GM19328 (cell line): ENCODE data around the gene CYP4F22.
"Not testable (repeated sequence)": the region's sequence is repeated elsewhere in the genome, so short reads cannot be mapped to it uniquely, and the experiment has no call there.

Source experiments
- ATAC-seq: cut with Tn5 transposase; IDR thresholded peaks from one replicate; pipeline ENCODE4 v1.9.1; 2021; ENCODE audit warnings: mild to moderate bottlenecking, moderate library complexity; ENCODE audit not compliant: unreplicated experiment

Gene CYP4F22

DNA sequence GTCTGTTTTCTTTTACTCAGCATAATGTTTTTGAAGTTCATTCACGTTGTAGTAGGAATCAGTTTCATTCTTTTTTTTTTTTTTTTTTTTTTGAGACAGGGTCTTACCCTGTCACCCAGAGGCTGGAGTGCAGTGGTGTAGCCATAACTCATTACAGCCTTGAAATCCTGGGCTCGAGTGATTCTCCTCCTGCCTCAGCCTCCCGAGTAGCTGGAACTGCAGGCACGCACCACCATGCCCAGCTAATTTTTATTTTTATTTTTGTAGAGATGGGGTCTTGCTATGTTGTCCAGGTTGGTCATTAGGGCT is 25.2 kb downstream of the CYP4F22 start:
- not testable (repeated sequence) for ATAC-seq

DNA sequence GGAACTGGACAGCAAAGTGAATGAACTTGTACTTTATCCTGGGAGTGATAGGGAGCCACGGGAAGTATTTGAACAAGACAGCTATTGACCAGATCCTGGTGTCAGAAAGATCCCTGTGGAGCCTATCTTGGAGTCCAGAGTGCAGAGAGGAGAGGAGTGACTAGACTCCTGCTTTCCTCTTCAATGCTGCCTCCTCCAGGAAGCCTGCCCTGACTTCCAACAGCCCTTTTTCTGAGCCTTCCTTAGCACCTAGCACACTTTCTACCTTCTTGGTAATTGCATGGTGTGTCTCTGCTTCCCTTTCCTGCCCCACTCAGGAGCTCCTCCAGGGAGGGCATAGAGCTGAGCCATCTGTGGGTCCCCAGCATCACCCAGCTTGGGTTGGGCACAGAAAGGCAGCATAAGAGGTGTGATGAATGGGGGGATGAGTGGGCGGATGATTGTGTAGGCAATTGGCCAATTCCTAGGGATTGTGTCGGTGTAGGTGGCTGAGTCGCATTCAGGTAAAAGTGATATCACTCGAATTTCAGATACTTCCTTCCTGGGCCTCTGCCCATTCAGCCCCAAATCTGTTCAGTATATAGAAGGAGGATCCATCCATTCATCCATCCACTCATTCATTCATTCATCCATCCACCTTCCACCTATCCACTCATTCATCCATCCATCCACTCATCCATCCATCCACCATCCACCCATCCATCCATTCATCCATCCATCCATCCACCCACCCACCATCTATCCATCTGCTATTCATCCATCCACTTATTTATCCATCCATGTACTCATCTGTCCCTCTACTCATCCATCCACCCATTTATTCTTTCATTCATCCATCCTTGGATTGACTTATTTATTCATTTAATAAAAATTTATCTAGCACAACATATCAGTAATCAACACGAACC is 26.9 kb downstream of the CYP4F22 start:
- no peak for ATAC-seq

GRCh38 chr19:15536350-15536749 is 28.0 kb downstream of the CYP4F22 start:
- no peak for ATAC-seq

DNA sequence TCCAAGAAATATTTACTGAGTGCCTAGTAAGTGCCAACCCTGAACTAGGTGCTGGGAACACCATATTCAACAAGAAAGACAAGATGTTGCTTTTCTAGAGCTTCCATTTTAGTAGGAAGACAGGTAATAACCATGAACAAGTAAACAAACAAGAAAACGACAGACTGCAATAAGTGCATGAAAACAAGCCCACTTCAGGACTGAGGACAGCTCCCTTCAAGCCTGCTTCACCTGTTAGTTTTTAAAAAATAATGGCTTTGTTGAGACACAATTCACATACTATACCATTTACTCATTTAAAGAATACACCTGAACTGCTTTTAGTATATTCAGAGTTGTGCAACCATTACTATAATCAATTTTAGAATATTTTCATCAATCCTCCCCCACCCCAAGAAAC is 30.4 kb downstream of the CYP4F22 start:
- no peak for ATAC-seq

DNA sequence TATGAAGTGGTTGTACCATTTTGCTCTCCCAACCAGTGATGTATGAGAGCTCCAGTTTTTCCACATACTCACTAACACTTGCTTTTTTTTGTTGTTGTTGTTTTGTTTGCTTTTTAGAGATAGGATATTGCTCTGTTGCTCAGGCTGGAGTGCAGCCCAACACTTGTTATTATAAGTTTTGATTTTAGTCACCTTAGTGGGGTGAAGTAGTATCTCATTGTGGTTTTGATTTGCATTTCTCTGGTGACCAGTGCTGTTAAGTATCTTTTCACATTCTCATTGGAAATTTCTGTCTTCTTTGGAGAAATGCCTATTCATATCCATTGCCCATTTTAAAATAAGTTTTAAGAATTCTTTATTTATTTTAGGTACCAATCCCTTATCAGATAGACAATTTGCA is 31.3 kb downstream of the CYP4F22 start:
- ATAC-seq: no peak

DNA sequence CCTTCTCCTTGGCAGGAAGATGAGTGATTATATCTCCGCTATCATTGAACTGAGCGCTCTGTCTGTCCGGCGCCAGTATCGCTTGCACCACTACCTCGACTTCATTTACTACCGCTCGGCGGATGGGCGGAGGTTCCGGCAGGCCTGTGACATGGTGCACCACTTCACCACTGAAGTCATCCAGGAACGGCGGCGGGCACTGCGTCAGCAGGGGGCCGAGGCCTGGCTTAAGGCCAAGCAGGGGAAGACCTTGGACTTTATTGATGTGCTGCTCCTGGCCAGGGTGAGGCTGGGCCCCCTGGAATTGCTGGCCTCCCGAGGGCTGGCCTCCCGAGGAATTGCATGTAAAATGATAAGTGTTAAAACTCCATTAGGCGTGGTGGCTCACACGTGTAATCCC is 32.1 kb downstream of the CYP4F22 start:
- ATAC-seq: no peak

DNA sequence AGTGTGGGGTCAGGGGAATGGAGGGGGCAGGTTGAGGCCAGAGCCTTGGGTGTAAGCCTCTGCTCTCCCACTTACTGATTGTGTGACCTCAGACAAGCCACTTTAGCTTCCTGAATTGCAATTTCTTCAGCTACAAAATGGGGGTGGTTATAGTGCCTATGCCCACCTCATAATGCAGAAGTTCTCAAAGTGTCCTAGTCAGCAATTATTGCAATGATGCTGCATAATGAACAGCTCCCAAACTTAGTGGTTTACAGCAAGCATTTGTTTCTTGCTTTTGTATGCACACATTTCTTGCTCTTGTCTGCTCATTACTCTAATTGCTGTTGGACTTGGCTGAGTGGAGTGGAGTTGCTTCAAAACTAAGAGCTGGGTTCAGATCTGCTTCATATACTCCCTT is 36.0 kb downstream of the CYP4F22 start:
- no peak for ATAC-seq

DNA sequence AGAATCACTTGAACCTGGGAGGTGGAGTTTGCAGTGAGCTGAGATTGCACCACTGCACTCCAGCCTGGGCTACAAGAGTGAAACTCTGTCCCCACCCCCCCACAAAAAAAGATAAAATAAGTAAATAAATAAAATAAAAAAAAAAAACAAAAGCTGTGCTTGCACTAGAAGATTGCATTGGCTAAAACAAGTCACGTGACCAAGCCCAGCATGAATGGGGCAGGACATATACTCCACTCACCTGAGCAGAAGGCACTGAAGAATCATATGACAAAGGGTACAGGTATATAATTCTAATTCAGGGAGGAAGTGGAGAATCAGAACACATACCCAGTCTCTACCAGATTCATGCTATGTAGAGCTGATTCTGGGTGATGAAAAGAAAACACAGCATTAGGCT is 36.6 kb downstream of the CYP4F22 start:
- no peak for ATAC-seq

DNA sequence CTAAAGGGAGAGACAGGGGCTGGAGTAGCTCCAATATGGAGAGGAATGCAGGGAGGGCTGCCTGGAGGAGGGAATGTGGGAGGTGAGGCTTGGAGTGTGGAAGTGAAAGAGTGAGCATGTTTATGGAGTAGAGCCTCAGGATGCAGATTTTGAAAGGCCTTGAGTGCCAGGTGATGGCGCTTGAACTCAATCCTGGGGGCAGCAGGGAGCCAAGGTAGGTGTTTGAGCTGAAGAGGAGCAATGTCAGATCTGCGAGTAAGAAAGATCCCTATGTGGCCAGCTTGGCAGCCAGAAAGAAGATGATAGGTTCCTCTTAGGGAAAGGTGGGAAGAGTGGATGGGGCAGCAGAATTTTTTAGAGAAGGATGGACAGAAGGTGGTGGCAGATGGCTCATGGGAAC is 40.3 kb downstream of the CYP4F22 start:
- ATAC-seq: no peak

DNA sequence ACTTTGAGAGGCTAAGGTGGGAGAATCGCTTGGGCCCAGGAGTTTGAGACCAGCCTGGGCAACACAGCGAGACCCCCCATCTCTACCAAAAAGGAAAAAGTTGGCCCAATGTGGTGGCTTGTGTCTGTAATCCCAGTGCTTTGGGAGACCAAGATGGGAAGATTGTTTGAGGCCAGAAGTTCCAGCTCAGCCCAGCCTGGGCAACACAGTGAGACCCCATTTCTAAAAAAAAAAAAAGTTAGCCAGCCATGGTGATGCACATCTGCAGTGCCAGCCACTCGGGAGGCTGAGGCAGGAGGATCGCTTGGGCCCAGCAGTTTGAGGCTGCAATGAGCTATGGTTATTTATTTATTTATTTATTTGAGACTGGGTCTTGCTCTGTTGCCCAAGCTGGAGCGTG is 41.3 kb downstream of the CYP4F22 start:
- no peak for ATAC-seq

DNA sequence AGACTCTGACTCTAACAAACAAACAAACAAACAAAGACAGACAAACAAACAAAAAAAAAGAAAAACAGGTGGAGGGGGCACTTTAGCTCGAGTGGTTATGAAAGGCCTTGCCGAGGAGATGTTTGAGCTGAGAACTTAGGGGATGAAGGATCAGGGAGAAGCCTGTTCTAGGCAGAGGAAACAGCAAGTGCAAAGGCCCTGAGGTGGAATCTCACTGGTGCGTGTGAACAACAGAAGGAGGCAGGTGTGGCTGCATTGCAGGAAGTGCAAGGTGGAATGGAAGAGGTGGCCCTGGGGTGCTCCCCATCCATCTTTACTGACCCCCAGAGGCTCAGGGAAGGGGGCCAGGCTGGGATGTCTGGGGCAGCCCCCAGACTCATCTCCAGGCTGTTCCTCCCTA is 41.9 kb downstream of the CYP4F22 start:
- ATAC-seq: no peak

- no peak for ATAC-seq
These were observed 42.6 kb downstream of the CYP4F22 start for GRCh38 chr19:15550929-15551292.

DNA sequence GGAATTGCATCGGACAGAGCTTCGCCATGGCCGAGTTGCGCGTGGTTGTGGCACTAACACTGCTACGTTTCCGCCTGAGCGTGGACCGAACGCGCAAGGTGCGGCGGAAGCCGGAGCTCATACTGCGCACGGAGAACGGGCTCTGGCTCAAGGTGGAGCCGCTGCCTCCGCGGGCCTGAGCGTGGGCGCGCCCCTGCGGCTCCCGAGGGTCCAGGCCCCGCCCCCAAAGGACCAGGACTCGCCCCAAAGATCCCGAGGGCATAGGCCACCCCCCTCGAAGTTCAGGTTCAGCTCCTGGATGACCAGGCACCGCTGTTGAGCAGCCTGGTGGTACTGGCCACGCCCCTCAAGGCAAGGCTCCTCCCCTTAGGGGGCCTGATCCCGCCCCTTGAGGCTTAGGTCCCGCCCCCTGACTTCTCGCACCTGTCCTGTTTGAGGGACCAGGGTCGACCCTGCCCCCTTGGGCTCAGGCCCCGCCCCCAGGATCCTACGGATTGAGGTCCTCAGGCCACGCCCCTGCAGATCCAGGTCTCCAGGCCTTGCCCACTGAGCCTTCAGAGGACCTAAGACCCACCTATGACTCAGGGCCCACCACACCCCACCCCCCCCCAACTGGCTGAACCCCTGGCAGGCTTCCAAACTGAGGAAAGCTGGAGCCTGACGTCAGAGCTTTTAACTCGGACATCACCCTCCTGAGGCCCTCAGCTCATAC is 43.1 kb downstream of the CYP4F22 start:
- ATAC-seq: no peak

DNA sequence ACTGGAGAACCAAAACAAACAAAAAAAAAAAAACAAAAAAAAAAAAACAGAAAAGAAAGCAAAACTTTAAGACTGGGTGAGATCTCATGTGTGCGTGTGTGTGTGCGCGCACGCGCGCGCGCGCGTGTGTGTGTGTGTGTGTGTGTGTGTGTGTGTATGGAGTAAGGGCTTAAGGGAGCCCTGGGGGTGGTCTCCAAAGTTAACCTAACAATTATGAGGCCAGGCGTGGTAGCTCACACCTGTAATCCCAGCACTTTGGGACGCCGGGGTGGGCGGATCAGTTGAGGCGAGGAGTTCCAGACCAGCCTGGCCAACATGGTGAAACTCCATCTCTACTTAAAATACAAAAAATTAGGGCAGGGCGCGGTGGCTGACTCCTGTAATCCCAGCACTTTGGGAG is 46.7 kb downstream of the CYP4F22 start:
- no peak for ATAC-seq

DNA sequence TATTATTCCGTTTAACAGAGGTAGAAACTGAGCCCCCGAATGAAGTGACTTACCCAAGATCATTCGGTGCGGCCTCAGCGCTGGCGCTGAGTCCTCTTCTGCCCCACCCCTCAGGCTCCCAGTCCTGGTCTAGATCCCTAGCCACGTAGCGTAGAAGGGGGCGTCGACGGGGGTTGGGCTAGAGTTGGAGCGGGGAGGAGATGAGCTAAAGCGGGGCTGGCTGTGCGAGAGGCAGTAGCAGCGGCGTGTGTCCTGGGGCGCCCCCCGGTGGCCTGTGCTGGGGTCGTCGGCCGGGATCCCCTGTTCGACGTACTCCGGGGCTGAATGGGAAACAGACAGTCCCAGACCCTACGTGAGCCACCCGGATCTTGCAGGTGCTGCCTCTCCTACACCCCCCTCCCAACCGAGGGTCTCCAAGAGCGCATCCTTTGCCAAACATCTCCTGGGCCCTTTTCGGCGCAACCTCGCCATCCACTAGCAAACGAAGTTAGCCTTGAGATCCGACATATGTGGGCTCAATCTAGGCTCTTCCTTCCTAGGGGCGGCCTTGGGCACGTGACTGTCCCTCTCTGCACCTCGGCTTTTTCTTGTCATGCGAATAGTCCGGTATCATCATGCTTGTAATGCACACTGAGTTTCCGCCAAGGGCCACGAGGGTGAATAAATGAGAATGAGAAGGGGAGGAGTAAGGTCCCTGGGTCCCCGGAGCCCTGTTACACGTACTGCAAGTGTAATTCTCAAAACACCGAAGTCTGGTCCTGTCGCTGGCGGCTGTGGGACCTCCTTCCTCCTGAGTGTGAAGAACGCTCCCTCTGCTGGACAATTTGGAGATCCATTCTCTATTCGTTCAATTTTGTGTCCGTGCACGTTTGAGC is 47.7 kb downstream of the CYP4F22 start:
- no peak for ATAC-seq

DNA sequence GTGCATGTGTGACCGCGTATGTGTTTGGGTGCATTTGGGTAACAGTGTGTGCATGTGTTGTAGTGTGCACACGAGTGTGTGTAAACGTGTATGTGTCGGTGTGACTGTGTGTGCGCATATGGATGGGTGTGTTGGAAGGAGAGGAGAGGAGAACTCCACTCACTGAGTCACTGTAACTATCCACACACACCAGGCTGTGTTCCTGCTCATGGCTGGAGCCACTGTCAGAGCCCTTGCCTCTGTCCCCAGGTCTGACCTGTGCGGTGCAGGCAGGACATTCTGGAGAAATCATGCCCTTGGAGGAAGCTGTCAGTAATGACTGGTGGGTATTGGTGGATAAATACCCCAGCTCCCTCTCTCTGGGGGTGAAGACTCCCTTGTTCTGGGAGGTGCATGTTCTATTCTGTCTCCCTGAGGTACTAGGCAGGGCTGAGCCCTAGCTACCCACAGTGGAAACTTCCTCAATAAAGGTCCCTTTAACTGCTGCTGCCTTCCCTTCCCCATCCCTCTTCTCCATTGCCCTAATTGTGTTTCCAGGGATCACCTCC is 48.4 kb downstream of the CYP4F22 start:
- ATAC-seq: no peak

DNA sequence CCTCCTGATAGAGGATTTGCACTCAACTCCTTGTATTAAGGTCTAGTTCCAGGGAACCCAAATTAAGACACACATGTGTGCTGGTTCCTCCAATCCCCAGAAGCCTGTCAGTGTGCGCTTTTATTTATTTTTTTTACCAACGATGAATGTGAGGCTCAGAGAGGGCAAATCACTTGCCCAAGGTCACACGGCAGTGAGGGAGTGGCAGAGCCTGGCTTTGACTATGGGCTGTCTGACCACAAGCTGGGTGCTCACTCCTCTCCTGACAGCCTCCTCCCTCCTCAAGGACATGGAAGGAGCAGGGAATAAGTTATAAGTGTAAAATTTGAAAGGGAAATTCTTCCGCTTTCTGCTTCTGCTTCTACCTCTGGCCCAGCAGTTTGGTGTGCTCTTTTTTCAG is 48.9 kb downstream of the CYP4F22 start:
- ATAC-seq: no peak

DNA sequence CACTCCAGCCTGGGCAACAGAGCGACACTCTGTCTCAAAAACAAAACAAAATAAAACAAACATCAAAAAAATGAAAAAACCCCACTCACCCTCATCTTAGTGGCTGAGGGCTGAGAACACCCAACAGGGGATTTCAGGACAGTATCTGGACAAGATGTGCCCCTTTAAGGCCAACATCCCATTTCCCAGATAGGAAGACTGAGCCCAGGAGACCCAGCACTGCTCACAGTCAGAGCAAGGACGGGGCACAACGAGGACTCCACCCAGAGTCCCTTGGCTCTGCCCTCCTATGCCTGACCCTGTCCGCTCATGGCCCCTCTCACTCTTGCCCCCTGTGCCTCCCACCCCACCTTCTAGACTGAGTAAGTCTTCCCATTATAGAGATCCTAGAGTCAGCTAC is 53.8 kb downstream of the CYP4F22 start:
- ATAC-seq: no peak

DNA sequence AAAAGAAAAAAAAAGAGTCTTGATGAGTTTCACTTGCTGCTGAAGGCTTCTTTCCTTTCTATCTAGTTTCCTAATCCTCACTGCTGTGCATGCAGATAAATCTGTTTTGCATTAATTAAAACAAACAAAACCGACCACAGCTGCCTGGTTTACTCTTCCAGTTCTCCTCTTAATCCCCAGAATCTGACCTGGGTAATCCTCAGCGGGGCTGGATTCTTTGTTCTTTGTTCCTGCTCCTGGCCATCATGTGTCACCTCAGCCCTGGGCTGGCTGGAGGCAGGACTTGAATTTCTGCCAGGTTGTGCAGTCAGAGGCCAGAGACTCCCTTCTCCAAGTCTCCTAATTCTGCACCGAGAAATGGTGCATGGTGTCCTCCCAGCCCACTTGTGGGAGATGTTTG is 54.5 kb downstream of the CYP4F22 start:
- ATAC-seq: no peak

- no peak for ATAC-seq
These were observed 55.0 kb downstream of the CYP4F22 start for GRCh38 chr19:15563325-15563794.

- no peak for ATAC-seq
These were observed 55.6 kb downstream of the CYP4F22 start for GRCh38 chr19:15563931-15564330.
